Hepatocyte (in vitro differentiated cells): ENCODE data around the gene ELFN1. TPM values are rescaled to one million over a fixed set of nuclear protein-coding genes. Genes with fewer than 3 reads are reported as not detected.

Source experiments
- DNase-seq: peaks from one replicate; pipeline ENCODE4 v3.0.0-alpha.2; 2016; ENCODE audit warnings: low spot score
- H2AFZ ChIP-seq: fragments of 200-600 bp; sonication (generic); 2 replicates; pipeline ENCODE4 v1.6.0; 2016; ENCODE audit warnings: antibody characterized with exemption, mild to moderate bottlenecking
- H3K27ac ChIP-seq: fragments of 200-600 bp; sonication (generic); 2 replicates; pipeline ENCODE4 v1.5.1; 2016; ENCODE audit warnings: mild to moderate bottlenecking
- H3K27me3 ChIP-seq: fragments of 200-600 bp; sonication (generic); 2 replicates; pipeline ENCODE4 v1.6.1; 2016
- H3K36me3 ChIP-seq: fragments of 200-600 bp; sonication (generic); replicated peaks from 2 replicates; pipeline ENCODE4 v1.5.1; 2016; ENCODE audit warnings: low read depth; ENCODE audit not compliant: insufficient read depth
- H3K4me1 ChIP-seq: fragments of 200-600 bp; sonication (generic); 2 replicates; pipeline ENCODE4 v1.5.1; 2016; ENCODE audit warnings: mild to moderate bottlenecking, moderate library complexity; ENCODE audit not compliant: insufficient read depth
- H3K4me2 ChIP-seq: fragments of 200-600 bp; sonication (generic); 2 replicates; pipeline ENCODE4 v1.6.0; 2016
- H3K4me3 ChIP-seq: fragments of 200-600 bp; sonication (generic); 2 replicates; pipeline ENCODE4 v1.5.1; 2016; ENCODE audit warnings: mild to moderate bottlenecking
- H3K79me2 ChIP-seq: fragments of 200-600 bp; sonication (generic); 2 replicates; pipeline ENCODE4 v1.6.0; 2017; ENCODE audit warnings: mild to moderate bottlenecking
- H3K9me2 ChIP-seq: fragments of 200-600 bp; sonication (generic); replicated peaks from 2 replicates; pipeline ENCODE4 v1.6.0; 2017; ENCODE audit warnings: mild to moderate bottlenecking; ENCODE audit not compliant: insufficient read depth
- H3K9me3 ChIP-seq: fragments of 200-600 bp; sonication (generic); 2 replicates; pipeline ENCODE4 v1.5.1; 2016; ENCODE audit warnings: low read depth, mild to moderate bottlenecking
- H4K20me1 ChIP-seq: fragments of 200-600 bp; sonication (generic); 2 replicates; pipeline ENCODE4 v1.6.0; 2016; ENCODE audit warnings: mild to moderate bottlenecking; ENCODE audit not compliant: insufficient read depth, poor library complexity, severe bottlenecking
- CTCF ChIP-seq: fragments of 200-600 bp; sonication (generic); IDR thresholded peaks from 2 replicates; pipeline ENCODE4 v1.5.1; 2016; ENCODE audit warnings: antibody characterized with exemption, mild to moderate bottlenecking; ENCODE audit not compliant: poor library complexity
- EZH2 ChIP-seq: fragments of 200-600 bp; sonication (generic); IDR thresholded peaks from 2 replicates; pipeline ENCODE4 v1.6.1; 2016; ENCODE audit warnings: antibody characterized with exemption, mild to moderate bottlenecking, borderline replicate concordance
- EZH2phosphoT487 ChIP-seq: fragments of 200-600 bp; sonication (generic); IDR thresholded peaks from one replicate; pipeline ENCODE4 v1.6.1; 2018; ENCODE audit warnings: antibody characterized with exemption, mild to moderate bottlenecking, low read depth, moderate library complexity; ENCODE audit not compliant: unreplicated experiment, severe bottlenecking
- WGBS: methylation state at CpG from one replicate; pipeline ENCODE4 v1.1.6; 2016; ENCODE audit warnings: low lambda C conversion rate; ENCODE audit errors: missing lambda C conversion rate; 5-methylcytosine and 5-hydroxymethylcytosine counted together
- polyA plus RNA-seq: library from polyadenylated mRNA; unstranded; fragments of >200 nt; fragmentation: Nextera tagmentation; extraction: Ambion mirVana; gene quantifications from 2 replicates; pipeline ENCODE4 v1.2.1, GENCODE V29; 2016
- total RNA-seq: library from RNA; depleted of rRNA; stranded (reverse); fragments of >200 nt; gene quantifications from 2 replicates; pipeline ENCODE4 v1.2.3, GENCODE V29; 2014

The ELFN1 gene
- total and polyA plus RNA-seq, 2 experiments from 2014 or later = 3.6 to 5.5 TPM

- WGBS = 95% methylated on average over 25 of the region's 25 CpGs
- TF ChIP-seq EZH2 = no peak
- TF ChIP-seq CTCF = no peak
- no peak for TF ChIP-seq EZH2phosphoT487
- no peak overlapping the region for H3K4me3 ChIP-seq
- DNase-seq = no peak
- H3K36me3 ChIP-seq = no peaks in the 10 kb centered on the region
- no peak overlapping the region for H3K27ac ChIP-seq
- H3K79me2 ChIP-seq = no peaks in the 10 kb centered on the region
- H3K9me2 ChIP-seq = no peaks in the 10 kb centered on the region
- no peak overlapping the region for H3K4me2 ChIP-seq
- no peaks in the 10 kb centered on the region for H3K27me3 ChIP-seq
- no peaks in the 10 kb centered on the region for H3K9me3 ChIP-seq
- no peaks in the 10 kb centered on the region for H4K20me1 ChIP-seq
- no peak overlapping the region for H2AFZ ChIP-seq
- H3K4me1 ChIP-seq = no peaks in the 10 kb centered on the region
These were observed 55.9 kb downstream of the ELFN1 start for GRCh38 chr7:1725766-1726630.

GRCh38 chr7:1727079-1727478, 57.0 kb downstream of the ELFN1 start:
- Histone ChIP-seq H3K4me3 (no peak overlapping the region), H3K4me1 (no peaks in the 10 kb centered on the region), H3K36me3 (no peaks in the 10 kb centered on the region), H2AFZ (no peak overlapping the region), H3K4me2 (no peak overlapping the region), H3K27ac (no peak overlapping the region), H3K9me3 (no peaks in the 10 kb centered on the region), H3K27me3 (no peaks in the 10 kb centered on the region), H4K20me1 (no peaks in the 10 kb centered on the region), H3K79me2 (no peaks in the 10 kb centered on the region), H3K9me2 (no peaks in the 10 kb centered on the region)
- no peak for DNase-seq
- 81% methylated on average over 2 of the region's 2 CpGs for WGBS
- TF ChIP-seq EZH2phosphoT487 = no peak
- no peak for TF ChIP-seq EZH2
- no peak for TF ChIP-seq CTCF

- WGBS = 85% methylated on average over 15 of the region's 15 CpGs
- Histone ChIP-seq H3K4me3 (no peak overlapping the region), H3K27me3 (no peaks in the 10 kb centered on the region), H3K9me3 (no peaks in the 10 kb centered on the region), H3K36me3 (no peaks in the 10 kb centered on the region), H2AFZ (no peak overlapping the region), H3K4me2 (no peak overlapping the region), H3K9me2 (no peaks in the 10 kb centered on the region), H3K79me2 (no peaks in the 10 kb centered on the region), H3K4me1 (no peaks in the 10 kb centered on the region), H4K20me1 (no peaks in the 10 kb centered on the region), H3K27ac (no peak overlapping the region)
- TF ChIP-seq CTCF (no peak), EZH2 (no peak), EZH2phosphoT487 (no peak)
- no peak for DNase-seq
These were observed 57.9 kb downstream of the ELFN1 start for GRCh38 chr7:1727812-1728570.
